ENCODE data around the gene COQ8A.
"Not testable (repeated sequence)": the region's sequence is repeated elsewhere in the genome, so short reads cannot be mapped to it uniquely, and the experiment has no call there.

The COQ8A gene

GRCh38 chr1:226920446-226920894, 19.6 kb upstream of the COQ8A start:
- in situ Hi-C loops (cut with MboI; ENCODE audit: low sequenced_read_pairs): no loop called here

GRCh38 chr1:226921504-226921903, 18.6 kb upstream of the COQ8A start:
- in situ Hi-C loops (cut with MboI; ENCODE audit: low sequenced_read_pairs): no loop called here

DNA sequence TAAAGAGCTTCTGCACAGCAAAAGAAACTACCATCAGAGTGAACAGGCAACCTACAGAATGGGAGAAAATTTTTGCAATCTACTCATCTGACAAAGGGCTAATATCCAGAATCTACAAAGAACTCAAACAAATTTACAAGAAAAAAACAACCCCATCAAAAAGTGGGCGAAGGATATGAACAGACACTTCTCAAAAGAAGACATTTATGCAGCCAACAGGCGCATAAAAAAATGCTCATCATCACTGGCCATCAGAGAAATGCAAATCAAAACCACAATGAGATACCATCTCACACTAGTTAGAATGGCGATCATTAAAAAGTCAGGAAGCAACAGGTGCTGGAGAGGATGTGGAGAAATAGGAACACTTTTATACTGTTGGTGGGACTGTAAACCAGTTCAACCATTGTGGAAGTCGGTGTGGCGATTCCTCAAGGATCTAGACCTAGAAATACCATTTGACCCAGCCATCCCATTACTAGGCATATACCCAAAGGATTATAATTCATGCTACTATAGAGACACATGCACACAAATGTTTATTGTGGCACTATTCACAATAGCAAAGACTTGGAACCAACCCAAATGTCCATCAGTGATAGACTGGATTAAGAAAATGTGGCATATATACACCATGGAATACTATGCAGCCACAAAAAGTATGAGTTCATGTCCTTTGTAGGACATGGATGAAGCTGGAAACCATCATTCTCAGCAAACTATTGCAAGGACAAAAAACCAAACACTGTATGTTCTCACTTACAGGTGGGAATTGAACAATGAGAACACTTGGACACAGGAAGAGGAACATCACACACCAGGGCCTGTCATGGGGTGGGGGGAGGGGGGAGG, 10.6 kb upstream of the COQ8A start:
- in situ Hi-C loops (cut with MboI; ENCODE audit: low sequenced_read_pairs): not testable (repeated sequence)

GRCh38 chr1:226934483-226935237, 5.4 kb upstream of the COQ8A start:
- in situ Hi-C loops (cut with MboI; ENCODE audit: low sequenced_read_pairs): no loop called here

DNA sequence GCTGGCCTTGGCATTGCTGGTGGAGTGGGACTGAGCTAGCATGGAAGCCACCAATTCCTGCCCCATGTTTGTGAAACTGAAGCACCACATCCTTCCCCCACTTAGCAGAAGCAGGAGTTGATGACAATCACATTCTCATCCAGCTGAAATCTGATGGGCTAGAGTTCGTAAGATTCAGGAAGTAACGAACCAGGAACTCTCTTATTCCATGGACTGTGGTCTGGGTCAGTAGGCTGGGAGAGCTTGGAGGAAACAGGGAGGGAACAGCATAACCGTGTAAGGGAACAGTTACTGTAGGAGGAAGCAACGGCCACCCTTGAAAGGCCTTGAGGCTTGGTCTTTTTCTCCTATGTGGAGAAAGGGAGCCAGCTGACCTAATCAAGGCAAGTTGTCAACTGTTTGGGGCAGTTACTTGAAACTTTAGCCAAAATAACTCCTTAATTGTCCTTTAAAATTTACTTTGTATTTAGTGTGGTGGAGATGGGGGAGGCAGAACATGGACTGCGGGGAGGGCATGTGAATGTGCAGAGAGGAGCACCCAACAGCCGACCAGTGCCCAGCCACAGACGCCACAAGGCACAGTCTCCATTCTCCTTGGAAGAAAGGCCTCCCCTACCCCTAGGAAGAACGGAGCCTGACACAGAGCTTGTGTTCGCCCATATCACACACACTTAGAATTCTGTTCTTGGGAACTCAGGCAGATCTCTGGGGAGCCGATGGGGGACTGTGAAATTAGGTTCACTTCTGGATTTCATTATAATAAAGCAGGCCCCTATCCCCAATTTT, 2.0 kb upstream of the COQ8A start:
- in situ Hi-C loops (cut with MboI; ENCODE audit: low sequenced_read_pairs): no loop called here

GRCh38 chr1:226938903-226939437, 1.1 kb upstream of the COQ8A start:
- in situ Hi-C loops (cut with MboI; ENCODE audit: low sequenced_read_pairs): no loop called here

GRCh38 chr1:226939438-226940028, 561 bp upstream of the COQ8A start:
- in situ Hi-C loops (cut with MboI; ENCODE audit: low sequenced_read_pairs): no loop called here

DNA sequence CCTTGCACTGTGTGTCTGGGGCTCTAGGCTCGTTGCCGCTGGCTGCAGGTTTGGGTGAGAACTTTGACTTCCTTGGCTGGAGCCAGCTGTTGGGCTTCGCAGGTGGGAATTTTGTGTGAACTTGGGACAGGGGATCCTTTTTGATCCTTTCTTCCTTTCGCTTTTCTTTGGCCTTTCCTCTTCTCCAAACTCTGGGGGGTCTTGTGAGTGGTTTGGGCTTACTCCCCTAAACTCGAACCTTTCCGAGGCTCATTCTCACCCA, 643 bp downstream of the COQ8A start:
- in situ Hi-C loops (cut with MboI; ENCODE audit: low sequenced_read_pairs): no loop called here

- in situ Hi-C loops (cut with MboI; ENCODE audit: low sequenced_read_pairs): no loop called here
Observed at GRCh38 chr1:226942392-226942791, 2.3 kb downstream of the COQ8A start.

DNA sequence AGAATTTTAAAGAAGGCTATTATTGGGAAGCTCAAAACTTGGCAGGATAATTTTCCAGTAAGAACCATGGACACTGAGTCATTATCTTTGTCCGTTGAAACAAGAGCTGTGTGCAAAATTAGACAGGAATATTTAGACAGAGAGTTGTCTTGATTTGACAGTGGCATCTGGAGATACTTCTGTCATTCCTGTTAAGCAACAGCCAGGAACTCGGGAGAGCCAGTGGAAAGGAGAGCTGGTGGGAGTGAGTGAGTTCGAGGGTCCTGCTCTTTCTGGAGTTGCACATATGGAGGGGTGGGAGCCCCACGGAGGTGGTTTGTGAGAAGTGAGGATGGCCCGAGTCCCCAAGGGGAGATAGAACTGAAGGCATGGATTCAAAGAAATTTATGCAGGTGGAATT, 3.1 kb downstream of the COQ8A start:
- in situ Hi-C loops (cut with MboI; ENCODE audit: low sequenced_read_pairs): no loop called here

GRCh38 chr1:226943927-226944326, 3.8 kb downstream of the COQ8A start:
- in situ Hi-C loops (cut with MboI; ENCODE audit: low sequenced_read_pairs): no loop called here

GRCh38 chr1:226945106-226945857, 5.2 kb downstream of the COQ8A start:
- in situ Hi-C loops (cut with MboI; ENCODE audit: low sequenced_read_pairs): no loop called here

DNA sequence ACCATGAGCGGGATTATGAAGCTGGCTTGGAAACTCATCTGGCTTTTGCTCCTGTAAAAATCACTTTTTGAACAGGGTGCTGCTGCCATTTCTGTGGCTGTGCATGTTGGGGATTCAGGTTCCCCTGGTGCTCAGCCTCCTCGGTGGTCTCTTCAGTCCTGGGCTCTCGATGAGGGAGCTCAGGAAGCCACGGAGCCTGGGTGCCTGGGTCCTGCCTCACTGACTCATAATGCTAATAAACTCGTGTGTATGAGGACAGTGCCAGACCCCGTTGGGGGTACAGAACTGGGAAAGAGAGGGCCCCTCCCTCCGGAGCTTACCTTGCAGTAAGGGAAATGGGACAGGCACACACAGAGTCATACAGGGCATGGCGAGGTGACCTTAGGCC, 5.8 kb downstream of the COQ8A start:
- in situ Hi-C loops (cut with MboI; ENCODE audit: low sequenced_read_pairs): no loop called here

DNA sequence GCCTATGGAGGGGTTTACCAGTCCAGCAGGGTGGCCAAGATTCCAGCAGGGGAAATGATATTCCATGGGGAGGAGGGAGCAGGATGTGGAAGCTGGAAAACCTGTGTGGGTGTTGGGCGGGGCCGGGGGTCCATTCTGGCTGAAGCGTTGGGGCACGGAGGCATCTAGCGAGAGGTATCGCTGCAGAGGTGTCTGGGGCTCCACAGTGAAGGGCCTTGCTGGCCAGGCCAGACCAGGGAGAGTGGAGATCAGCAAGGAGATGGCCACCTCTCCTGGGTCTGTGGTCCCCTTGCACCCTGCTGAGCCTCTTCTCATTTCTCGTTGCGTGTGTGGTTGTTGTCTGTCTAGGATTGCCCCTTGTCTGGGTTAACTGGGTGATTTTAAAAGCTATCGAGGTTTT, 6.2 kb downstream of the COQ8A start:
- in situ Hi-C loops (cut with MboI; ENCODE audit: low sequenced_read_pairs): no loop called here

DNA sequence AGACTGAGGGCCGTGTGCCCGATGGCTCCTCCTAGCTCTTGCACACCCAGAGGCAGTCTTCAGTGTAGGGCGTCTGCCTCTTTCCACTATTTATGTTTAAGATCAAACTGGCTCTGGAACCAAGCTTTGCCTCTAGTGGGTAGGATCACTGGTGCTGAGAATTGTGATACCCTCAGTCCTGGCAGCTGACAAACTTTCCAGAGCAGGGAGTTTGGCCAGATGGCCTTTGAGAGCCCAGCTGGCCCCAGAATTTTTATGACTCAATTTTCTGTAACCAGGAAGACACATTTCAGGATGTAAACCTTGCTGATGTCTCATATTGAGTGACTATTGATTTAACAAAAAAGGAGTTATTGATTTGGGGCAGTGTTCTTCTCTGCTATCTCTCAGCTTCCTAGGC, 6.7 kb downstream of the COQ8A start:
- in situ Hi-C loops (cut with MboI; ENCODE audit: low sequenced_read_pairs): no loop called here

GRCh38 chr1:226948051-226948450, 8.0 kb downstream of the COQ8A start:
- in situ Hi-C loops (cut with MboI; ENCODE audit: low sequenced_read_pairs): no loop called here

DNA sequence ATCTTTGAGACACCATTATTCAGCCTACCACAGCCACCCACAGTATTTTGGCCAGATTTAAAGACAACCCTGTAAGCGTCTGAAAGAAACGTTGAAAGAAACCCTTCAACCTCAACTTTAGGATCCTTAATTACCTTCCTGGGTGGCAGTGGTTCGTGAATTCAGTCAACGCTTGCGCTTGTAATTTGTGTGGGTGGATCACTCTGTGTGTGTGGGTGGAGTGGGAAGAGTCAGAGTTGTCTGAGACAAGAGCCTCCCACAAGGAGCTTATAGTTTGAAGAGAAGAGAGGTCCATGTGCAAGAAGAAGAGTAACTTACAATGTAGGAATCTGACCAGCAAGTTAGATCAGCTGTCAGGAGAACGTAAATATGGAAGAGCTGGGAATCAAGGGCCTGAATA, 8.4 kb downstream of the COQ8A start:
- in situ Hi-C loops (cut with MboI; ENCODE audit: low sequenced_read_pairs): no loop called here

DNA sequence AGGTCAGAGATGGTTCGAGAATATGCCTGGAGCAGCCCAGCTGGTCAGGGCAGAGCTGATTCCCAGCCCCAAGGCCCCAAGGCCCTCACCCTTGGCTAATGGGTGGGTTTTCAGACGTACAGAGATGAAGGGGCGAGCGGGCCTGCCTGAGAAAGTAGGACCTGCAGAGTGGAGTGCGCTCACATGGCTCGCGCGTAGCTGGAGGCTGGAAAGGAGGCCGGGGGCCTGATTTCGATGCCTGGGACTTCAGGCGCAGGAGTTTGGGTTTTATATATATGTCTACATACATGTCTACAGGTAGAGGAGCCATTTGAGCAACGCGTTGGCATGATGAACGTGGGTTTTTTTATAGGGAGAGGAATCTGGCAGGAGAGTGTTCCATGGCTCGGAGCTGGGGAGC, 8.9 kb downstream of the COQ8A start:
- in situ Hi-C loops (cut with MboI; ENCODE audit: low sequenced_read_pairs): no loop called here

DNA sequence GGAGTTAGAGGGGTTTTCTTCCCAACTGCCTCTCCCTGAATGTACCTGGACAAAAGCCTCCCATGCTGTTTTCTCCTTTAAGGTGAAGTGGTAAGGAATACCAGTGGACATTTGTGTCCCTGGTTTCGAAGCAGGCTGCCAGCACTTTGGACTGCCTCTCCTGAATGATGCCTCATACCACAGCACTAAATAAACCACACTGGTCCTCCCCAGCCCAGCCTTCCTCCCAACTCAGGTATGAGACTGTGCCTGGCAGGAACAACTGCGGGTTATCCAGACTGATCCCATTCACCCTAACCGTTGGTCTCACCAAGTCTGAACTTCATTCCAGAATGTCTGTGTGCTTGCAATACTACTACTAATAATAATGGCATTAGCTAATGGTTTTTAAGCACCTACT, 9.3 kb downstream of the COQ8A start:
- in situ Hi-C loops (cut with MboI; ENCODE audit: low sequenced_read_pairs): no loop called here

DNA sequence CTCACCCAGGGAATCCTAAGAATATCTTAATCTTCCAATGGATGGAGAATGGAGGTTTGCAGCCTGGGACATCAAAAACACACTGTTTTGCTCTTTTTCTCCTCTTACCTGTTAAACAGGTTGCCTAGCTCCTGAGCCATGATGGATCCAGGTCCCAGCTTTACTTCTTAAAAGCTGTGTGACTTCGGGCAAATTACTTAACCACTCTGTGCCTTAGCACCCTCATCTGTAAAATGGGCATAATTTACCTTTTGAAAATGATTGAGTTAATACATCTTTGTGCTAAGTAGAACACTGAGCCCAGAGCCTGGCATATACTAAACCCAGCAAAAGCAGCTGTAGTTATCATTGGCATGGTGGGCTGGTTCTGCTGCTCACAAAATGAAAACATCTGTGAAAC, 10.2 kb downstream of the COQ8A start:
- in situ Hi-C loops (cut with MboI; ENCODE audit: low sequenced_read_pairs): no loop called here

Measured in HL-60/S4 treated with phorbol 12-myristate 13-acetate at 8.2 ng/mL for 4 days and 3 days (cell line).